ENCODE results near the gene ITGB6. TPM values are rescaled to one million over a fixed set of nuclear protein-coding genes. Genes with fewer than 3 reads are reported as not detected.
A peak's percentile ranks its signal among the peaks of the same experiment; 100 is the strongest.

Gene ITGB6
- total RNA-seq, 1 donor: under 0.01 TPM

DNA sequence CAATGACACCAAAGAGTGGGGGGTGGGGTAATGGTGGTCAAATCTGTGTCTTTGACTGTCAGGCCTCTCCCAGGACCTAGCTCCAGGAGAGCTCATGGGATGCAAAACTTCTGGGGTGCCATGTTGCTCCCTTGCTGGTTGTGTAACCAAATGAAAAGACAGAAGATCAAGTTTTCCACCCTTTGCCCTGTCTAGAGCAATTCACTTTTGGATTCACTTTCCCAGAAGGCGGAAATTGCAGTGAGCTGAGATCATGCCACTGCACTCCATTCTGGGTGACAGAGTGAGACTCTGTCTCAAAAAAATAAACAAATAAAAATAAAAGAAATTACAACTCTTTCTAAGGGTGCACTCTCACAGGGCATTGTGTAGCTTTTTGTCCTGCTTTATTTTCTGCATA is 102.7 kb downstream of the ITGB6 start:
- H3K4me3 ChIP-seq (ENCODE audit: insufficient read depth, low read length): no peak overlapping the region
- no peaks in the 10 kb centered on the region for H4K20me1 ChIP-seq (ENCODE audit: insufficient read depth, low read length)
- DNase-seq (ENCODE audit: insufficient read length, low spot score, missing footprints): no peak
- no peak overlapping the region for H3K27ac ChIP-seq (ENCODE audit: low read depth, low read length)
- no peak overlapping the region for H2AFZ ChIP-seq (ENCODE audit: low read length)
- H3K79me2 ChIP-seq (ENCODE audit: insufficient read depth, low read length): no peaks in the 10 kb centered on the region
- H3K4me2 ChIP-seq (ENCODE audit: insufficient read depth, low read length): no peak overlapping the region
- no peaks in the 10 kb centered on the region for H3K36me3 ChIP-seq (ENCODE audit: insufficient read depth, low read length)
- H3K9me3 ChIP-seq (ENCODE audit: low read depth, low read length): peaks cover 2% of the 10 kb centered on the region
- H3K4me1 ChIP-seq (ENCODE audit: insufficient read depth, low read length): no peaks in the 10 kb centered on the region
- TF ChIP-seq, protein P1, sequence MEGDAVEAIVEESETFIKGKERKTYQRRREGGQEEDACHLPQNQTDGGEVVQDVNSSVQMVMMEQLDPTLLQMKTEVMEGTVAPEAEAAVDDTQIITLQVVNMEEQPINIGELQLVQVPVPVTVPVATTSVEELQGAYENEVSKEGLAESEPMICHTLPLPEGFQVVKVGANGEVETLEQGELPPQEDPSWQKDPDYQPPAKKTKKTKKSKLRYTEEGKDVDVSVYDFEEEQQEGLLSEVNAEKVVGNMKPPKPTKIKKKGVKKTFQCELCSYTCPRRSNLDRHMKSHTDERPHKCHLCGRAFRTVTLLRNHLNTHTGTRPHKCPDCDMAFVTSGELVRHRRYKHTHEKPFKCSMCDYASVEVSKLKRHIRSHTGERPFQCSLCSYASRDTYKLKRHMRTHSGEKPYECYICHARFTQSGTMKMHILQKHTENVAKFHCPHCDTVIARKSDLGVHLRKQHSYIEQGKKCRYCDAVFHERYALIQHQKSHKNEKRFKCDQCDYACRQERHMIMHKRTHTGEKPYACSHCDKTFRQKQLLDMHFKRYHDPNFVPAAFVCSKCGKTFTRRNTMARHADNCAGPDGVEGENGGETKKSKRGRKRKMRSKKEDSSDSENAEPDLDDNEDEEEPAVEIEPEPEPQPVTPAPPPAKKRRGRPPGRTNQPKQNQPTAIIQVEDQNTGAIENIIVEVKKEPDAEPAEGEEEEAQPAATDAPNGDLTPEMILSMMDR (IDR thresholded peaks at IDR 0.05; ENCODE audit: extremely low read depth, low read depth, low read length): no peak
- no peaks in the 10 kb centered on the region for H3K27me3 ChIP-seq (ENCODE audit: insufficient read depth, low read length)

DNA sequence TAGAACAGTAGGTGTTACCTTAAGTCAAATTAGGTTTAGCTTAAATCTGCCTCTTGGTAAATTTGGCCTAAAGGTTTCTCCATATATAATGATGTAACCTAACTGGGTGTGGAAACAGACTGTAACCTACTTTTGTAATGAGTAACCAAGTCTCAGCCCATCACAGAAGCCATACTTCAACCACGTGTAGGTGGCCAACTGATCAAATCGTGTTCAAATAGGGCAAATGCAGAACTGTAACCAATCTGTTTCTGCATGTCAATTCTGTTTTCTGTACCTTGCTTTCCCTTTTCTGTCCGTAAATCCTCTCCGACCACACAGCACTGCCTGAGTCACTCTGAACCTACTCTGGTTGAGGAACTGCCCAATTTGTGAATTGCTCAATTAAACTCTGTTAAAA is 103.7 kb downstream of the ITGB6 start:
- no peaks in the 10 kb centered on the region for H4K20me1 ChIP-seq (ENCODE audit: insufficient read depth, low read length)
- DNase-seq (ENCODE audit: insufficient read length, low spot score, missing footprints): no peak
- H3K36me3 ChIP-seq (ENCODE audit: insufficient read depth, low read length): no peaks in the 10 kb centered on the region
- TF ChIP-seq, protein P1 (IDR thresholded peaks at IDR 0.05; ENCODE audit: extremely low read depth, low read depth, low read length): no peak
- H3K27me3 ChIP-seq (ENCODE audit: insufficient read depth, low read length): no peaks in the 10 kb centered on the region
- peaks cover 2% of the 10 kb centered on the region for H3K9me3 ChIP-seq (ENCODE audit: low read depth, low read length)
- no peaks in the 10 kb centered on the region for H3K4me1 ChIP-seq (ENCODE audit: insufficient read depth, low read length)
- no peak overlapping the region for H3K4me3 ChIP-seq (ENCODE audit: insufficient read depth, low read length)
- no peak overlapping the region for H2AFZ ChIP-seq (ENCODE audit: low read length)
- no peaks in the 10 kb centered on the region for H3K79me2 ChIP-seq (ENCODE audit: insufficient read depth, low read length)
- no peak overlapping the region for H3K4me2 ChIP-seq (ENCODE audit: insufficient read depth, low read length)
- no peak overlapping the region for H3K27ac ChIP-seq (ENCODE audit: low read depth, low read length)

DNA sequence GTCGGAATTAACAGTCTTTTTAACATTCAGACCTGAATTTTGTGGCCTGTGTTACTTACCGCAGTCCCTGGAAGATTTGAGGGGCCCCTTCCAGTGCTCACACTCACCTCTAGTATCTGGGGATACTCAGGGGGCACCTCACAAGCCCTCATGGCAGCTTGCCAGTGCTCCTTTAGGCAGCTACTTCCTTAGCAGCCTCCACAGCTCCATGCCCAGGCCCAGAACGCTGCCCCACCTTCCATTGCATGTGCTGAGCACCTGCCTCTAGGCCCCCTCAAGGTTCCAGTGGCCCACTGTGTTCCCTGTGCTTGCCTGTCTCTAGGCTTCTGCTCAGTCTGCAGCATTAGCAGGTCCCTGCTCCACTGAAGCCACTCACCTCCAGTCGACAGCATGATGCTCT is 107.6 kb downstream of the ITGB6 start:
- TF ChIP-seq, protein P1 (IDR thresholded peaks at IDR 0.05; ENCODE audit: extremely low read depth, low read depth, low read length): no peak
- H3K27ac ChIP-seq (ENCODE audit: low read depth, low read length): no peak overlapping the region
- H3K4me1 ChIP-seq (ENCODE audit: insufficient read depth, low read length): no peaks in the 10 kb centered on the region
- H3K79me2 ChIP-seq (ENCODE audit: insufficient read depth, low read length): no peaks in the 10 kb centered on the region
- no peak overlapping the region for H3K4me2 ChIP-seq (ENCODE audit: insufficient read depth, low read length)
- peaks cover 16% of the 10 kb centered on the region for H3K9me3 ChIP-seq (ENCODE audit: low read depth, low read length)
- H3K27me3 ChIP-seq (ENCODE audit: insufficient read depth, low read length): no peaks in the 10 kb centered on the region
- no peak overlapping the region for H2AFZ ChIP-seq (ENCODE audit: low read length)
- DNase-seq (ENCODE audit: insufficient read length, low spot score, missing footprints): no peak
- H3K36me3 ChIP-seq (ENCODE audit: insufficient read depth, low read length): no peaks in the 10 kb centered on the region
- H4K20me1 ChIP-seq (ENCODE audit: insufficient read depth, low read length): no peaks in the 10 kb centered on the region
- H3K4me3 ChIP-seq (ENCODE audit: insufficient read depth, low read length): no peak overlapping the region

DNA sequence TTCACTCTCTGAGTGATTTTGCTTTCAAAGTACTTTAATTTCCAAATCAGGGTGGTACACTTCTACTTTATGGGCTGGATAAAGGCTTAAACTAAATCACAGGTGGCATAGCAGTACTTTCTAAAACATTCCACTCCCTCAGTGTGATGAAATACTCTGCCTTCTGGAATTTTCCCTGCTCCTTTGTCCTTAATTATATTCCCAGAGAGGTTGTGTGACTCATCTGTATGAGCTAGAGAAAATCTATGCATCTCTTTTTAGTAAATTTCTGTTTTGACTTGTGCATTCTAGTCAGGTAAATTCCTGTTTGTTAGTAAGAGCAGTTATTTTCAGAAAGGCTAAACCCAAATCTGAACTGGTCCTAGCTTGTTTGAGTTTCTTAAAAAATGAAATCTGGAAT is 108.7 kb downstream of the ITGB6 start:
- Histone ChIP-seq H4K20me1 (ENCODE audit: insufficient read depth, low read length) (no peaks in the 10 kb centered on the region), H3K4me3 (ENCODE audit: insufficient read depth, low read length) (no peak overlapping the region), H3K79me2 (ENCODE audit: insufficient read depth, low read length) (no peaks in the 10 kb centered on the region), H3K9me3 (ENCODE audit: low read depth, low read length) (peaks cover 18% of the 10 kb centered on the region), H3K4me2 (ENCODE audit: insufficient read depth, low read length) (no peak overlapping the region), H3K27me3 (ENCODE audit: insufficient read depth, low read length) (no peaks in the 10 kb centered on the region), H3K27ac (ENCODE audit: low read depth, low read length) (no peak overlapping the region), H3K36me3 (ENCODE audit: insufficient read depth, low read length) (no peaks in the 10 kb centered on the region), H2AFZ (ENCODE audit: low read length) (no peak overlapping the region), H3K4me1 (ENCODE audit: insufficient read depth, low read length) (no peaks in the 10 kb centered on the region)
- peak; percentile 55 for DNase-seq (ENCODE audit: insufficient read length, low spot score, missing footprints)
- TF ChIP-seq, protein P1 (IDR thresholded peaks at IDR 0.05; ENCODE audit: extremely low read depth, low read depth, low read length): no peak

All from osteoblast (primary cell).